GM21528 (cell line): Measurements from ENCODE around the gene ADM2.

Experiments used
- ATAC-seq: cut with Tn5 transposase; IDR thresholded peaks from one replicate; pipeline ENCODE4 v1.9.1; 2021; ENCODE audit warnings: mild to moderate bottlenecking, moderate library complexity; ENCODE audit not compliant: unreplicated experiment, low FRiP score

Gene ADM2

DNA sequence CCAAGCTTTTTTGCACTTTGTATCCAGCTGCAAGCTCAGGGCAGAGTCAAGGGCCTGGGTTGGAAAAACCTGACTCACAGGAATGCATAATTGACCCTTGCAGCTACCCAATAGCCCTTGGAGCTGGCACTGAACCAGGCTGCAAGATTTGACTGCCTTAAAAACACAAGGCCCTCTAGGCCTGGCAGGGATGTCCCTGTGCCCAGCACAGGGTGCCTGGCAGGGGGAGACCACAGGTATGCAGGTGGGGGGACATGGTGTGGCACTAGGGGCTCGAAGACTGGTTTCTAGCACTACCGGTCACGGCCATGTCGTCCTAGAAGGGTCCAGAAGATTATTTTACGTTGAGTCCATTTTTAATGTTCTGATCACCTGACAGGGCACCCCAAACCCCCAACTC, 36.7 kb upstream of the ADM2 start:
- no peak for ATAC-seq

DNA sequence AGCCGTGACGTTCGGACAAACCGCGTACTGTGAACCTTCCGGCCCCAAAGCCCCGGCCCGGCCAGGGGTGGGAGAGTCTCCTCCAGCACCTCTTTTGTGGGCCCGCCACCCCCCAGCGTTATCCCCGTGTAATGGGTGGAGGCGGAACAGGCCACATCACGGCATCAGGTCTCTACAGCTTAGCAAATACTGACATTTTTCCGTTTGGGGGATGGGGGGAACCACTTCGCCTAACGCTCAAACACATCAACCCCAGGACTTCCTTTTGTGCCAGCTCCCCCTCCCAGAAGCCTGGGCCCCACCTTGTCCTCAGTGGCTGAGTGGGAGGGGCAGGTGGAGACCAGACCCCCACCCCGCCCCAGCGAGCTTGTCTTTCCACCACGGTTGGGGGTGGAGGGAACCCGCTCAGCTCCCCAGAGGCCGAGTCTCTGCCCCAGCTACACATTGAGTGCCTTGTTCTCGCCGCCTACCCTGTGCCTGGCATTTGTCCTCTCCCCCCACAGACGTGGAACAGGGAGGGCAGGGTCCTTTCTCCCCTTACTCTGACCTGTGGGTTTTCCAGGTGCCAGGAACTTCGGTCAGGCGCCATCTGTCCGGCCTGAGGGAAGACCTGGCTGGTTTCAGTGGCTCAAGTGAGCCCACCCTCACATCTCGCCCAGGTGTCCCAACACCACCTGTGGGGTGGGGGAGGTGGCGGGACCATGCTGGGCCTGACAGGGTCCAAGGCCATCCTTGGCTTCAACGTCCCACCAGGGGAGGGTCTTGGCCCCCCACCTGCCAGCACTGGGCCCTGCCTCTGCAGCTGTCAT, 36.1 kb upstream of the ADM2 start:
- no peak for ATAC-seq

DNA sequence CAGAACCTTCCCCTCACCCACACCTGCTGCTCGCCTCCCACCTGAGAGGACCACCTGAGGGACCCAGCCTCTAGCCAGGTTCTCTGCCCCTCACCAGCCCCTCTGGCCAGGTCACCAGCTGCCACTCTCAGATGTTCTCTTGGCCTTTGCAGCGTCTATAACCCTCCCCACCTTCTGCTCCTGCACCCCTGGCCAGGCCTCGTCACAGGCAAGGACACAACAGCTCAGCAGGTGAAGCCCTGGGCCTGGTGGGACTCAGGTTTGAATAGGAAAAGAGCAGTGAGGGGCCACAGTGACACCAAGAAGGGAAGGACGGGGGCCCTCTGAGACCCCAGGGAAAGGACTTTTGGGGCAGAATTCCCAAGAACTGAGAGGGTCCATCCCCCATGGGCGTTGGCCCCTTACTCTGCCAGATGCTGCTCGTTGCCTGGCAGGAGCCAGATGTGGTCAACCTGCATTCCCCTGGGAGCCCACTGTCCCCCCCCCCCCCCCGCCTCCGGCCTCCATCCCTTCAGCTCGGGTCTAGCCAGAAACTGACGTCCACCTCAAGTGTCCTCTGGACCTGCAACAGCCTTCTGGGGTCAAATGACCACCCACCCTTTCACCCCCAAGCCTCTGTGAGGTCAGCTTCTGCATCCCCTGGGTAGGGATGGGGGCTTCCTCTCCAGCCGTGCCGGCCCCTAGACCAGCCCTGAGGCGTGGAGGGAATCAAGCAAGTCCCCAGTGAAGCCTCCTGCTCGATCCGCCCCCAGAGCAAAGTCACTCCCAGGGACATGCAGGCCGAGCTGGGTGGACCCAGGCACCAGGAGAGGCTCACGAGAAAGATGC, 35.2 kb upstream of the ADM2 start:
- no peak for ATAC-seq

DNA sequence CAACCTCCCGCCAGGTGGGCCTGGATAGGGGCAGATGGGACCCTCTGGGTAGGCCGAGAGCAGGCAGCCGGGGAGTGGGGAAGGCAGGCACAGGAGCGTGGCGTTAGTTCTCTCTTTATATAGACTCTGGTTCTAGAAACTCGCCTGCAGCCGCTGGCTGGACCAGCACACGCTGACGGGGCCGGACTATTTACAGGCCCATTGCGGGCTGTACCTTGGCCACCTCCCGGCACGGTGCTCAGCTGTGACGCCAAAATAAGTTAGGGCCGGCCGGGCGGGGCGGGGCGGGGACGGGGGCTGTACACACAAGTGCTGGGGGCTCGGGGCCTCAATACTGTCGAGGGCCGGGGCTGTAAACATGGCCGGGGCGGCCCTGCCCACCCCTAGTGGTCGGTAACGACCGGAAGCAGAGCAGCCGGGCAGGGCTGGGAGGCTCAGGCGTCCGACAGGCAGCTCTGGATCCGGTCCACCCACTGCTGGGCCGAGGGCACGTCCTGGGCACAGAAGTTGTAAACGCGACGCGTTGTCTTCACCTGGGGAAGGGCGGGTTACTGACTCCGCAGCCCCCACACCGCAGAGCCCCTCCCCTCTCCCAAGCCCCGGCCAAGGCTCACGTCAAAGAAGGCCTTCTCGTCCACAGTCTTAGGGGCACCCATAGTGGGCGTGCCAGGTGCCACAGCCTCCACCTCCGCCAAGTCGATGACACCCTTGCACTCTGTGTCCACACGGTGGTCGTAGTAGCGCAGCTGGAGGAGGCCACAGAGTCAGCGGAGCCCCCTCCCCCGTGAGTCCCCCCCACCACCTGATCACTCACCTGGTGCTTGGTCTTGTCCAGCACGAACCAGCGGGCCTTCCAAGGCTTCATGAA, 34.4 kb upstream of the ADM2 start:
- no peak for ATAC-seq

DNA sequence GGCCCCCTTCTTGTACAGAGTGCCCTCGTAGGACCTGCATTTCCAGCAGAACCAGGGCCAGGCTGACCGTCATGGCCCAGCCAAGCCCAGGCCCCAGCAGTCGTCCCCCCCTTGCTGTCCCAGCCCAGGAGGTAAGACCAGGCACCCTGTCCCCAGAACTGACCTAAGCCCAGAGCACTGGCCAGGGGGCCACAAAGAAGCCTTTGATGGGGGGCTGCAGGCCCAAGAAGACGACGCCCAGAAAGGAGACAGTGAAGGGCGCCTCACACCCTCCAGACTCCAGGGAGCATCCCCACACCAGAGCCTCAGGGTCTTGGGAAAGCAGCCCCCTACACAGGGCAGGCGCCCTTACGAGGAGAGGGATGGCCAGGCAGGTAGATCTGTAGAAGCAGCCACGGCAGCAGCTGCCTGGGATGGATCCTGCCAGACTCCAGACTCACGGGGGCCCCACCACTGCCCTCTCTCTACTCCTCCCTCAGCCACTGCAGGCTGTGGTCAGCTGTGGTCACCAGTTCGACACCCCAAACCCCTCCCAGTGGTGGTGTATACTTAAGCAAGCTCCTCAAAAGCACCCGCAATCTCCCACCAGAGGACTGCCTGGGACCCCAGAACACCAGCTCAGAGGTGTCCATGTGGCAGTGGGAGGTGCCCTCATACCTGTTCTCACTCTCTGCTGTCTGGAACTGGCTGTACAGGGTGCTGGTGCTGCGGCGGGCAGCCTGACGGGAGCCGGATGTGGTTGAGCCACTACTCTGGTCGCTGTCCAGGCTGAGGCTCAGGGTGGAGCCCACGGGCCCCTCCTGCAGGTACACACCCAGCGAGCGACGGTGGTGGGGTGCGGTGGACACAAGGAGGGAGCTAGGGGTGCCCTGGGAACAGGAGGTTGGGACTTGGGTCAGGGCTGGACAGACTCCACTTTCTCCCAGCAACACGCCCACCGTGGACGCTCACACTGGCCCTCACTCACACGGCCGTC, 33.5 kb upstream of the ADM2 start:
- ATAC-seq = no peak

DNA sequence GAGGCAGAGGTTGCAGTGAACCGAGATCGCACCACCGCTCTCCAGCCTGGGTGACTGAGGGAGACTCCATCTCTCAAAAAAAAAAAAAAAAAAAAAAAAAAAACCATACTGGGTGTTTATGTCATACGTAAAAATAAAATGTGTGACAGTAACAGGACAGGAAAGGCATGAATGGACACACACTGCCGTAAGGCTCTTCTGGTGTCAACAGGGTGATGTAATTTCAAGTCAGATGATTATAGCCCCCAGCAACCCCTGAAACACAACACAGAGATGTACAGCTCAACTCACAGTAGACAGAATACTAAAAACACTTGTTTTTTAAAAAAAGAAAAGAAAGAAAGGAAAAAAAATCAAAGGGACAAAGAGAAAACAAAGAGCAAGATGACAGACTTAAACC, 28.7 kb upstream of the ADM2 start:
- ATAC-seq = no peak

DNA sequence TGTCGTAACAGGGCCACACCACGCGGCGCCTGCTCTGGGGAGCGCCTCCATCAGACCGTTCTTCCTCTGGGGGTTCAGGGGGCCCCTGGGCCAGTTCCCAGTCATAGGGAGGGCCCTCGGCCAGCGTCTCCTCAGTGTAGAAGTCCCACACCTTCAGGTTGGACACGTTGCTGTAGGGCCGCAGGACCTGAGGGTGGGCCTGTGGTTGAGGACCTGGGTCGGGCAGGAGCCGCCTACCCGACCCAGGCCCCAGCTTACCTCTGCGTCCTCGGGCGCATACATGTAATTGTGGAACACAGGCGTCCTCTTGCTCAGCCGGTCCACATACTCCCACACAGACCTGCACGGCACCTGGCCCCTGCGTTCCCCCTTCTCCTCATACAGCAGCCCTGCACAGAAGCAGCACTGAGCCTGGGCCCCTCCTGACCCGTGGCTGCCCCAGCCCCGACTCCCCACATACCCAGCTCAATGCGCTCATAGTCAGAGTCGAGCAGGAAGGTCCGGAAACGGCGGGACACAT, 26.7 kb upstream of the ADM2 start:
- no peak for ATAC-seq

DNA sequence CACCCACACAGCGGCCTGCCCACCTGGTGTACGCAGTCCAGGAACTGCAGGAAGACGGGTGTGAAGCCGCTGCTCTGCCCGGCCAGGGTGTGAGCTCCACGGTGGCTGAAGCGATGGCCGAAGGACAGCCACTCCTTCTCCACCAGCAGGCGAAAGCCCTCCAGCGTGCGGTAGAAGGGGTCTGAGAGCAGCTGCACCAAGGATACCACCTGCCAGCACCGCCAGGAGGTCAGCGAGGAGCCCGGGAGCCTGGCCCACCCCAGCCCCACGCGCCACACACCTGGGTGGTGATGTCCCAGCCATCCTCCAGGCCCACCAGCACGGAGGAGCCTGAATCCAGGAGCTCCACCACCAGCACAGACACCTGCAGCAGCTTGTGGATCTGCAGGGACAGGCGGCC, 26.1 kb upstream of the ADM2 start:
- ATAC-seq = no peak

DNA sequence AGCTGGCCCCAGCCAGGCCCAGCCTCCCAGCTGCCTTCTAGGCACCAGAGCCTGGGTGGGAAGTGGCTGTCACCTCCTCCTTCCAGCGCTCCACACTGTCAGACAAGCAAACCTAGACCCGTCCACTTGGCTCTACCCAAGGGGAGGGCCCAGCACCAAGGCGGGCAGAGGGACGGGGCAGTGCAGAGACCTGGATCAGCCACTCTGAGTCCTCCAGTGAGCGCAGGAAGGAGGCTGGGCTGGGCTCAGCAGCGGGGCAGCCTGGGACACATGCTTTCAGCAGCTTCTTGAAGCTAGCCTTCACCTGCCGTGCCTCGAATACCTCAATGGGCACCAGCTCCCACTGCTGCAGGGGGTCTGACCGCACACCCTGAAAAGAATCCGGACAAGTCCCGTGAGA, 25.3 kb upstream of the ADM2 start:
- ATAC-seq = no peak

DNA sequence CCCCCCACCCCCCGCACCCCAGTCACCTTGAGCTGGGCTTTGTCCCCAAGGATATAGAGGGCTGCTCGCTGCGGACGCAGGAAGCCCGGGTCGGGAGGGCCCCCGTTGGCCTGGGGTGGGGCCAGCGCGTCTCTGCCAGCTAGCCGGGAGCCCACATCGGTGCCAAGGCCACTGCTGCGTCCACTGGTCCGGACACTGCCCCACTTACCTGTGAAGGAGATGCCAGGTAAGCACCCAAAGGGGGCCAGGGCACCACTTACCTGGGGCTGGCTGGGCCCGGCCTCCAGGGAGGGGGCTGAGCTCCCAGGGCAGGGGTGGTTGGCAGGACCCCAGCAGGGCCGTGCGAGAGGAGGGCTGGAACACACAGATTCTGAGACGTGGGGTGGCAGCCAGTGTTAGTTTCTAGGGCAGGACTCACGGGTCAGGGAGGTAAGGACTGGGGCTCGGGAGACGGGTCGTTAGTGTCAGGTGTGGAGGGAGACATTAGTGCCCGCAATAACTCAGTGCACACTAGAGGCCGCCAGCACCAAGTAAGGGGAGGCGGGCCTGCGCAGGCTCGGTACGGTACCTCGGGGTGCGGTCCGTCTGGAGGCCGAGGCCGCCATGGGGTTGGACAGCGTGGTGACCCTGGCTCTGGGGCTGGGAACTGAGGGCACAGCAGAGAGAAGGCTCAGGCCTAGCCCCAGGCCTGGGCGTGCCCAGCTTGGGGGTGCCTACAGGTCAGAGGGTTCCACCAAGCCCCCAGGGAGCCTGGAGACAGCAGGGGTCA, 24.7 kb upstream of the ADM2 start:
- no peak for ATAC-seq

DNA sequence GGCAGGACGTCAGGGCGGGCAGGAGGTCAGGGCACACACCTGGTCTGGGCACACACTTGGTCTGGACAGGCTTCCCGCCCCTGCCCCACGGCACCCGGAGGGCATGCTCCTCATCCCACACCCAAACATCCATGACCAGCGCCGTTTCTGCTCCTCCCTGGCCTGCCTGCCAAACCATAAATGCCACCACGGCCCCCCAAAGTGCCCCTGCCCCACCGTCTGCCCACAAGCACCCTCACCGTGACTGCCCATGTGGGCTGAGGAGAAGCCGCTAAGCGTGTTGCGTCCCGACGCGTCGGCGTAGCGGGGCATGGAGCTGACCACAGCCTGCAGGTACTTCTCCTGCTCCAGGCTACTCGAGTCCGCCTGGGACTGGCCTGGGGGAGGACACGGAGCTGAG, 22.3 kb upstream of the ADM2 start:
- ATAC-seq = no peak

DNA sequence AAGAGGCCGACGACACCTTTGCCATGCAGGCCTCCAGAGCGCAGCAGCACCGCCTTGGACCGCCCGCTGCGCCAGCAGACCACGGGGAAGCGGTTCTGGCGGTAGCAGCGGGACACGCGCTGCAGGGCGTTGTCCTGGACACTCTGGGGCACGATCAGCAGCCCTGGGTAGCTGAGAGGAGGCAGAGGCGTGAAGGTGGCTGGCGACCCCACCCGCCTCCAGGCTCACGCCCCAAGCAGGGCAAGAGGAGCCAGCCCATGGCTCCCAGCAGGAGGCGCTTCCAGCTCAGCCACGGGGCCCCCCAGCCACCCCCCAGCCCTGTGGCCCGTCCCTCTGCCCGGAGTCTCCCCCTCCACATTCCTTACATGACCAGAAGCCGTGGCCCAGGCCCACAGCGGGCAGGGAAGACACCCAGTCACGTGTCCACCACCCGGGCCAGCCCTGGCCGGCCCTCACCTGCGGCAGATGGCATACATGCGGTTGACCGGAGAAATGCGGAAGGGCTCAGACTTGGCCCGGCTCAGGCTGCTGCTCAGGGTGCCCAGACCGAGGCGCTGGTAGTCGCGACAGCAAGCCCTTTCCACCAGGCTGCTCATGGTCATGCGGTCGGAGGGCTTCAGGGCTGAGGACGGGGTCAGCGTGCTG, 21.7 kb upstream of the ADM2 start:
- no peak for ATAC-seq

DNA sequence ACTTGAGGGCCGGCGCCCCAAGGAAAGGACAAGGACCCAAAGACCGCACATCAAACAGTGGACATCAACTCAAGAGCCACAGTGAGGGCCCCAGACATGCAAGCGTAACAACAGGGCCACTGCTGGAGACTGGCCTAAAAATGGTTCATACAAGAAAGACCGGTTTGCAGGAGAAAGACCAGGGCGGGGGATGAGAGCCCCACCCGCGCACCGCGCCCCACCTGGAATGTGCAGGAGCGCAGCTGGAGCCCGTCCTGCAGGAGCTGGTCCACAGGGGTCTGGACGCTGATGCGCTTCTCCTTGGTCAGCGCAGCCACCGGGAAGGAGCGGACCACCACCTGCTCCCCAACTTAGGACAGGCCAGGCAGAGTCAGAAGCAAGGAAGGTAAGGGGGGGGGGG, 20.4 kb upstream of the ADM2 start:
- ATAC-seq = no peak

DNA sequence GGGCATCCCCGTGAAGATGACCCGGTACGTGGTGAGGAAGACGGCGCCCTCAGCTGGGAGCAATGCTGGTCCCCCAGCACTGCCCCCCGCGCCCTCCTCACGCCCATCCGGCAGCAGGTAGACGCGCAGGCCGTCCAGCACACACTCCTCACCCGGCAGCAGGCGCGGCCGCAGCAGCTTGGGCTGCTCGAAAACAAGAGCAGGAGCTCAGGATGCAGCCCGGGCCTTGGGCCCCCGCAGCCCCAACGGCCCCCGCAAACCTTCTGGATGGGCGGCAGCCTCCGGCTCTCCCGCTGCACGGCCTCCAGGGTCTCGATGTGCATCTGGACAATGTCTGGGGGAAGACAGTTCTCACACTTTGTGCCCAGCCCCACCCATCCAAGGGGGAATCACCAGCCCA, 19.8 kb upstream of the ADM2 start:
- ATAC-seq = no peak

DNA sequence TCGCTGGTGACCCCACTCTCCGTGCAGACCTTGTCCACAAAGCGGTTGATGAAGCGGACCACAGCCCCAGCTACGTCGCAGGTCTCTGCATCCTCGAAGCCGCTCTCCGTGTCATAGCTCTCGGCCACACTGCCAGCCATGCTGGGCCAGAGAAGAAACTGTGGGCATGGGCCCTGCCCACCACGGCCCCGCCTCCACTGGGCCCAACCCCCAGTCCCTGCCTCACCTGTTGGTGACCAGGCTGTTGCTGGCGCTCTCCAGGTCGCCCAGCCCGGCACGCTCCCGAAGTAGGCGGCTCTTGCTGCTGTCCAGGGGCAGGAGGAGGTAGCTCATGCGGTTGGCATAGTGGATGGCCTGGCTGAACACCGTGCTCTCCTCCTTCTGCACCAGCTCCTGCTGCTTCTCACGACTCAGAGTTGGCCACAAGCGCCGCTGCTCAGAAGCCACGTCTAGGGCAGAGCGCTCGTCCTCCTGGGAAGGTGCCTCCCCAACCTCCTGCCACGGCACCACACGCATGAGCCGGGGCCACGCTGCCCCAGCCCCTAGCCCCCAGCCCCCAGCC, 19.3 kb upstream of the ADM2 start:
- ATAC-seq = no peak

DNA sequence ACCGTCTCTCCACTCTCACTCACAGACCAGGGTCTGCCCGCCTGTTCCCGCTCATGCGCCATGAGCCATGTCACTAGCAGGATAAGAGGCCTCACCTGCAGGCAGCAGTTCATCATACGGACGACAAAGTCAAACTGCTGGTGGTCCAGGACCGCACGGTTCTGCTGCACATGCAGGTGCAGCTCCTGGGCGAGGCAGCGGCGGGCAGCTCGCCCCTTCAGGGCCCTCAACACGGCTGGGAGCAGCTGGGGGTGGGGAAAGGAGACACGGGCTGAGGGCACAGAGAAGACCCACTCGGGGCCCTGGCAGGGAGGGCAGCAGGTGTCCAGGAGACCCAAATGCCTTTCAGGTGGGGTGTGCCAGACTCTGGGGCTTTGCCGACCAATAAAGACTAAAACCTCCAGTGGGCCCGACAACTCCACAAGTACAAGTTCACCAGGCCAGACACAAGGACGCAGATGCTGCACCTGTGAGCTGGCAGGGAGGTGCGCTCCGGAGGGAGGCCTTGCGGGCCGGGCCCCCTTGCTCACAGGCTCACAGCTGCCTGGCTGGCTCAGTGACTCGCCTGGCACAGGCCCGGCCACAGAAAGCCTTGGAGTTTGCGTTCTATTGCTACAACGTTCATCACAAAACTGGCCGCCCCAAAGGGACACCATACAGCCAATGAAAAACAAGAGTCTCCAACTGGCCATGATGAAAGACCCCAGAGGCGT, 18.0 kb upstream of the ADM2 start:
- ATAC-seq = no peak

DNA sequence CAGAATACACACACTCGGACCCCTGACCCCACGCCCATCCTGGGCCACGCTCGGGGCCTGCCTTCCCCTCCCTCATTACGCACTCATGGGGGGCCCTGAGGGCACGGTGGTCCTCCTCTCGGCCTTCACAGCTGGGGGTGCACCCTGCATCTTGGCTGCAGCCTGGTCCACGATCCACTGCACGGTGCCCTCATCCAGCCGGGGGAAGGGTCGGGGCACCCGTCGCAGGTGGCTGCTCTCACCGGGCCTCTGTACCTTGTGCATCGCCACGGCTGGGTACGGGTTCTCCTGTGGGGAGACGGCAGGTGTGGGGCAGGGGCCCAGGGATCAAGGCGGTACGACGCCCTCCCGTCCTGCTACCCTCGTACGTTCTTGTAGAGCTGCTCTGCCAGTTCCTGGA, 16.9 kb upstream of the ADM2 start:
- no peak for ATAC-seq
